DMS79 treated with DMSO at 0.1 percent for 48 hours (cell line): ENCODE results near the gene IMPG2.

Experiments
- DNase-seq: peaks from one replicate; lab custom pipeline; 2025; lab: John Stamatoyannopoulos, UW

Gene IMPG2

GRCh38 chr3:101273608-101274007 is 46.8 kb downstream of the IMPG2 start:
- no peak for DNase-seq

- DNase-seq = no peak
Measured at GRCh38 chr3:101273156-101273555, 47.2 kb downstream of the IMPG2 start.

- DNase-seq = no peak
Measured at GRCh38 chr3:101271728-101272127, 48.6 kb downstream of the IMPG2 start.

- DNase-seq = peak; percentile 86
Measured at GRCh38 chr3:101270149-101270548, 50.2 kb downstream of the IMPG2 start.

- no peak for DNase-seq
Measured at GRCh38 chr3:101268971-101269671, 51.3 kb downstream of the IMPG2 start.

- no peak for DNase-seq
Measured at GRCh38 chr3:101268141-101268540, 52.2 kb downstream of the IMPG2 start.

GRCh38 chr3:101266566-101266965 is 53.8 kb downstream of the IMPG2 start:
- no peak for DNase-seq

GRCh38 chr3:101266071-101266470 is 54.3 kb downstream of the IMPG2 start:
- DNase-seq = no peak

- DNase-seq = no peak
Measured at GRCh38 chr3:101262393-101263240, 57.8 kb downstream of the IMPG2 start.

- DNase-seq = no peak
Measured at GRCh38 chr3:101261506-101261905, 58.9 kb downstream of the IMPG2 start.

GRCh38 chr3:101259485-101260341 is 60.7 kb downstream of the IMPG2 start:
- DNase-seq = no peak

GRCh38 chr3:101256511-101256910 is 63.9 kb downstream of the IMPG2 start:
- no peak for DNase-seq

GRCh38 chr3:101255441-101255840 is 64.9 kb downstream of the IMPG2 start:
- DNase-seq = no peak

GRCh38 chr3:101253396-101253795 is 67.0 kb downstream of the IMPG2 start:
- DNase-seq = no peak

- DNase-seq = no peak
Measured at GRCh38 chr3:101252945-101253344, 67.4 kb downstream of the IMPG2 start.

GRCh38 chr3:101252307-101252706 is 68.1 kb downstream of the IMPG2 start:
- DNase-seq = no peak

GRCh38 chr3:101251441-101251840 is 68.9 kb downstream of the IMPG2 start:
- no peak for DNase-seq

GRCh38 chr3:101249522-101249921 is 70.9 kb downstream of the IMPG2 start:
- DNase-seq = no peak

- no peak for DNase-seq
Measured at GRCh38 chr3:101248736-101249135, 71.6 kb downstream of the IMPG2 start.

GRCh38 chr3:101244212-101244575 is 76.2 kb downstream of the IMPG2 start:
- no peak for DNase-seq

GRCh38 chr3:101243285-101244211 is 76.8 kb downstream of the IMPG2 start:
- DNase-seq = no peak
